OCI-LY1 (cell line): ENCODE measurements around the gene ANKRD1.

Source experiments
- CTCF ChIP-seq: fragments of 200-600 bp; sonication (generic), shearing (Covaris generic); IDR thresholded peaks from 2 replicates; pipeline ENCODE4 v1.5.1; 2017; ENCODE audit warnings: mild to moderate bottlenecking, antibody characterized with exemption, low read length, moderate library complexity, mixed read lengths
- EZH2 ChIP-seq: fragments of 200-600 bp; sonication (generic), shearing (Covaris generic); IDR thresholded peaks from 2 replicates; pipeline ENCODE4 v1.8.0; 2017; ENCODE audit warnings: borderline replicate concordance, mixed run types, mild to moderate bottlenecking, antibody characterized with exemption, low read length, moderate library complexity, mixed read lengths

GRCh38 chr10:90958781-90959180 is 37.9 kb upstream of the ANKRD1 start:
- TF ChIP-seq CTCF, result no peak
- no peak for TF ChIP-seq EZH2
